ENCODE data around the gene PRRG3. TPM values are rescaled to one million over a fixed set of nuclear protein-coding genes. Genes with fewer than 3 reads are reported as not detected.

Gene PRRG3
- total RNA-seq, 1 donor from 2014 or later, result not detected

DNA sequence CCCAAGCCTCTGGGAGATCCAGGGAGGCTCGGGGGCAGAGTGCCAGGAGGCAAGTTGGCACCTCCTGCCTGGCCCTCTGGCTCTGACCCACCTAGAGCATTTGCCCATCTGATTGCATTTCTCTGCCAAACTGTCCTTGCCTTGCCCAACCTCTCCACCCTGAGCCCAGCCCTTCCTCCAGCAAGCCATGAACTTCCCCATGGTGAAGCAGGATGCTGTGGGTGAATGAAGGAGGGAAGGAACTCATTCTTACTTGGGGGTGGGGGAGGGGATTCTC, 30.0 kb downstream of the PRRG3 start:
- Histone ChIP-seq H3K4me3 (no peak overlapping the region), H3K27ac (no peak overlapping the region), H3K27me3 (no peaks in the 10 kb centered on the region), H3K9me3 (no peaks in the 10 kb centered on the region), H3K4me1 (no peaks in the 10 kb centered on the region), H3K36me3 (no peaks in the 10 kb centered on the region)
- intact Hi-C loops (cut with DNase I), result no loop called here
- DNase-seq (ENCODE audit: low spot score in 2 of 2), result no peak
- TF ChIP-seq, protein P1, sequence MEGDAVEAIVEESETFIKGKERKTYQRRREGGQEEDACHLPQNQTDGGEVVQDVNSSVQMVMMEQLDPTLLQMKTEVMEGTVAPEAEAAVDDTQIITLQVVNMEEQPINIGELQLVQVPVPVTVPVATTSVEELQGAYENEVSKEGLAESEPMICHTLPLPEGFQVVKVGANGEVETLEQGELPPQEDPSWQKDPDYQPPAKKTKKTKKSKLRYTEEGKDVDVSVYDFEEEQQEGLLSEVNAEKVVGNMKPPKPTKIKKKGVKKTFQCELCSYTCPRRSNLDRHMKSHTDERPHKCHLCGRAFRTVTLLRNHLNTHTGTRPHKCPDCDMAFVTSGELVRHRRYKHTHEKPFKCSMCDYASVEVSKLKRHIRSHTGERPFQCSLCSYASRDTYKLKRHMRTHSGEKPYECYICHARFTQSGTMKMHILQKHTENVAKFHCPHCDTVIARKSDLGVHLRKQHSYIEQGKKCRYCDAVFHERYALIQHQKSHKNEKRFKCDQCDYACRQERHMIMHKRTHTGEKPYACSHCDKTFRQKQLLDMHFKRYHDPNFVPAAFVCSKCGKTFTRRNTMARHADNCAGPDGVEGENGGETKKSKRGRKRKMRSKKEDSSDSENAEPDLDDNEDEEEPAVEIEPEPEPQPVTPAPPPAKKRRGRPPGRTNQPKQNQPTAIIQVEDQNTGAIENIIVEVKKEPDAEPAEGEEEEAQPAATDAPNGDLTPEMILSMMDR (IDR thresholded peaks at IDR 0.05), result no peak

DNA sequence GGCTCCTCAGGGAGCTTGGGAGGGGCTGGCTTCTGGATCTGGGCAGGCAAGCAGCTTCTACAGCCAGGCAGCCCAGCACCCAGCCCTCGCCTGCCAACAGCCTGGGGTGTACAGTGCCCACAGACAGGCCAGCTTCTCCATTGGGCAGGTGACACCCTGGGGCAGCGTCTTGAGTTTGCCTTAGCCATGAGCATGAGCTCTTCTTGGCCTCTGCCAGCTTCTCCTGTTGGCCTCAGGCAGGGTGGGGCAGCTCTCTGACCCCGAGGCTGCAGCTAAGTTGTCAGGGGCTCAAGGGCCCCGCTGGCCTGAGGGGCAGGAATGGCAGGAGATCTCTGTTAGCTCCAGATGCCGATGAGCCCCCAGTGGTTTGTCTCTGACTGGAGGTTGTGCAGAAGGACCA, 31.5 kb downstream of the PRRG3 start:
- peak in 1 of 2 donors; percentile 53 for DNase-seq (ENCODE audit: low spot score in 2 of 2)
- H3K27ac ChIP-seq, result no peak overlapping the region
- TF ChIP-seq, protein P1 (IDR thresholded peaks at IDR 0.05), result no peak
- H3K27me3 ChIP-seq, result no peaks in the 10 kb centered on the region
- no peaks in the 10 kb centered on the region for H3K36me3 ChIP-seq
- intact Hi-C loops (cut with DNase I), result no loop called here
- H3K9me3 ChIP-seq, result no peaks in the 10 kb centered on the region
- H3K4me3 ChIP-seq, result no peak overlapping the region
- H3K4me1 ChIP-seq, result no peaks in the 10 kb centered on the region

DNA sequence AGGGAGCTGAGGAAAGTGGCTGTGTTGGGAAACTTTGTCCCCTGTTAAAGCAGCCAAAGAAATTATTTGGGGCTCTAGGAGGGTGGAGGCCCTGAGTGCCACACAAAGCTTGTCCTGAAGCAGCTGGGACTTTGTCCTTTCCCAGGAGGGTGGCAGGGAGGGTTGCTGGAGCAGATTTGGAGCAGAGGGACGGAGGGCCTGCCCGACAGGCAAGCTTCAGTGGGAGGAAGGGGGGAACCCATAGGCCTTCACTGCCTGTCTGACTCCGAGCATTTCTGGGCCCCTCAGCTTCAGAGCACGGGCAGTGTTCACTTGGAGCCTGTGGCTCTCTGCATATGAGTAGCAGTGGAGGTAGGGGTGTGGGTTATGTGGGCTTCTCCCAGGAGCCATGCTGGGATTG, 32.1 kb downstream of the PRRG3 start:
- no peaks in the 10 kb centered on the region for H3K4me1 ChIP-seq
- DNase-seq (ENCODE audit: low spot score in 2 of 2), result no peak
- H3K9me3 ChIP-seq, result no peaks in the 10 kb centered on the region
- no peak overlapping the region for H3K4me3 ChIP-seq
- H3K36me3 ChIP-seq, result no peaks in the 10 kb centered on the region
- H3K27ac ChIP-seq, result no peak overlapping the region
- H3K27me3 ChIP-seq, result no peaks in the 10 kb centered on the region
- intact Hi-C loops (cut with DNase I), result no loop called here
- TF ChIP-seq, protein P1 (IDR thresholded peaks at IDR 0.05), result no peak

DNA sequence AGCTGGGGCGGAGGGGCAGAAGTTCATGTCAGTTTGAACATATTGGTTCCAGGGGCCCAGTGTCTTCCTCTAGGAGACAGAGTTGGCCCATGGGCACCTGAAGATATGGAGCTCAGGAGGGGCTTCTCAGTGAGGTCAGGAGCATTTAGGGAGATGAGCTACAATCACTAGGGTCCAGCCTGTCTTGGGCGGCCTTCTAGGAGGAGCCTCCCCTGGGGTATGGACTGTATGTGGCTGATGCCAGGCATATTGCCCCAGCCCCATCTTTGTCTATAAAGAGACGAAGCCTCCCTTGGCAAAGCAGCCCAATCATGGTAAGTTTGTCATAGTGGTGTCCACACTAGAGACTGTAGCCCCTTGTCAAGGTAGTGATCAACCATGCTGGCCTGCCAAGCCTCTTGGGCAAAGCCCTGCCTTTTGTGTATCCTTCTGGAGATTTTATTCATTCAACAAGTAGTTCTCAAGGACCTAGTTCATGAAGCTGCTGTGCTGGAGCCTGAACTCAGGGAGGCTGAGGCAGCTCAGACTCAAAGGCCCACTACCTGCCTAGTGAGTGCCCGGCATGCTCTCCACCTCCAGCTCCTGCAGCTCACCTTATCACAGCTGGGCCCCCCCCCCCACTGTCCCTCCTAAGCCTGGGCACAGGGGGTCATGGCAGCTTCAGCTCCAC, 33.9 kb downstream of the PRRG3 start:
- no peaks in the 10 kb centered on the region for H3K36me3 ChIP-seq
- no peaks in the 10 kb centered on the region for H3K27me3 ChIP-seq
- intact Hi-C loops (cut with DNase I), result no loop called here
- no peaks in the 10 kb centered on the region for H3K4me1 ChIP-seq
- peak in 1 of 2 donors; percentile 45 for DNase-seq (ENCODE audit: low spot score in 2 of 2)
- no peaks in the 10 kb centered on the region for H3K9me3 ChIP-seq
- H3K4me3 ChIP-seq, result no peak overlapping the region
- H3K27ac ChIP-seq, result no peak overlapping the region
- TF ChIP-seq, protein P1 (IDR thresholded peaks at IDR 0.05), result no peak

DNA sequence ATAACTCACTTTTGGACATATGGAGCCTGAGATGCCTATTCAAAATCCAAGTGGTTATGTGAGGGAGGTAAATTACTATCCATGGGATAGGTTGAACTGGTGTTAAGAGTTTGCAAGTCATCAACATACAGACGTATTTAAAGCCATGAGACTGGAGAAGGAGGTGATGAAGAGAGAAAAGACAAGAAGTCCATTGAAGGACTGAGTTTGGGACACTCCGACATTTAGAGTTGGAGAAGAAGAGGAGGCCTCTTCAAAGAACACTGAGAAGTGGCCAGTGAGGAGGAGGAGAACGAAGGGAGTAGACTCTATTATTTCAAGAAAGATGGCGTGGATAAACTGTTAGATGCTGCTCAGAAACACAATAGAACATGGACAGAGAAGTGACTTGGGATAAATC, 39.2 kb downstream of the PRRG3 start, which contains the start of gene CNGA2:
CNGA2 (plus strand) TSS at position 301 of the 400 bp plus-strand sequence. CDS start 3,738 bp downstream, outside the sequence.
- intact Hi-C loops (cut with DNase I), result no loop called here
- TF ChIP-seq, protein P1 (IDR thresholded peaks at IDR 0.05), result no peak
- Histone ChIP-seq H3K27me3 (no peaks in the 10 kb centered on the region), H3K4me1 (no peaks in the 10 kb centered on the region), H3K4me3 (no peak within 1 kb of the TSS), H3K9me3 (no peaks in the 10 kb centered on the region), H3K36me3 (no peaks in the 10 kb centered on the region), H3K27ac (no peak within 1 kb of the TSS)
- no peak for DNase-seq (ENCODE audit: low spot score in 2 of 2)

DNA sequence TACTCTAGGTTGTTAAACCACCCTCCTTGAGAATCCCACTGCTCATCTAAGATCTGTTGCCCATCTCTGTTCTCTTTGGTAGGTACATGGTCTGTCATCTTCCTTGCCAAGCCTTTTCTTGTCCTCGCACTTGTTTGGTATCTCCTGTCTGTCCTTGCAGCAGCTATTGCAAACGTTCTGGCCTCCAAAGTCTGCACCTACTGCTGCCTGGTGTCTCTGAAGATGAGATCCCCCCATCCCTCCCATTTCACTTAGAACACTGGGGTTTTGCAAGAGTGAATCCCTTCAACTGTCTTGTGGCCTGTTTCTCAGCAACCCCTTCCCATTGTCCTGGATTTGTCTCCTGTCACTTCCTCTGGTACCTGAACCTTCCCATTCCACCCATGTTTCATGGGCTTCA, 40.0 kb downstream of the PRRG3 start:
- H3K27ac ChIP-seq, result no peak overlapping the region
- H3K4me3 ChIP-seq, result no peak overlapping the region
- intact Hi-C loops (cut with DNase I), result no loop called here
- H3K36me3 ChIP-seq, result no peaks in the 10 kb centered on the region
- no peak for DNase-seq (ENCODE audit: low spot score in 2 of 2)
- no peaks in the 10 kb centered on the region for H3K4me1 ChIP-seq
- no peaks in the 10 kb centered on the region for H3K27me3 ChIP-seq
- TF ChIP-seq, protein P1 (IDR thresholded peaks at IDR 0.05), result no peak
- no peaks in the 10 kb centered on the region for H3K9me3 ChIP-seq
